ENCODE results near the gene EHF.

DNA sequence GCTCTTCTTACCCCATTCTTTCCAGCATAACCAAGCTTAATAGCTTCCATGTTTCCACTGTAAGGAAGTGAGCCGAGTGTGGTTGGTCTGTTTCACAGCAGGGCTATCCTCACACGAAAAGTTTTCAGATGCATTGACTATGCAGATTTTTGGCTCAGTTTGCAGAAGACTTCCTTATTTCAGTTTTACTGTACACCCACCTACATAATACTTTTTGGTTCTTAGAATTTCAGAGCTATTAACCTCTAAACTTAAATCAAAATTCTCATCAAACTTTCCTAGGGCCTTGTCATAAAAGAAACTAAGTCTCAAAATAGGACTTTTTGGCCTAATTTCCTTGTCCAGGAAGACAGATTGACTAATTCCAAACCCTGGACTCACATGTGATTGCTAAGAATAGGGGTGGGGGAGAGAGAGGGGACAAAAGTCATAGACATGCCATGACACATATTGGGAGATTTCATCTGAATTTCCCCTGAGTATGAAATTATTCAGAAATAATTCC lies 7.3 kb upstream of the EHF start:
- TF ChIP-seq POLR2AphosphoS5 (IDR thresholded peaks at IDR 0.05; ENCODE audit: borderline replicate concordance, low read depth, low read length) (no peak), EZH2 (IDR thresholded peaks at IDR 0.05) (no peak), FOXP2 (optimal IDR thresholded peaks at IDR 0.05; ENCODE audit: control extremely low read depth, extremely low read length, insufficient read depth) (no peak)

All from SK-N-MC (cell line).